Neural cell (in vitro differentiated cells): ENCODE measurements around the gene C10orf90. TPM values are rescaled to one million over a fixed set of nuclear protein-coding genes. Genes with fewer than 3 reads are reported as not detected.

Experiments
- H2AFZ ChIP-seq: fragments of 200-600, 300-800 bp; sonication (generic), shearing (Covaris generic); 2 replicates; pipeline ENCODE4 v1.6.0; 2014; ENCODE audit warnings: low read depth, mild to moderate bottlenecking, antibody characterized with exemption, low read length, moderate library complexity
- H3F3A ChIP-seq: fragments of 200-600 bp; shearing (Covaris generic); 2 replicates; pipeline ENCODE4 v1.6.1; 2016; ENCODE audit warnings: mild to moderate bottlenecking, moderate library complexity, mixed read lengths, antibody characterized with exemption, low read length; ENCODE audit not compliant: insufficient read depth, poor library complexity, severe bottlenecking
- H3K27ac ChIP-seq: fragments of 200-600, 300-800 bp; sonication (generic), shearing (Covaris generic); 2 replicates; pipeline ENCODE4 v1.5.1; 2014; ENCODE audit warnings: mild to moderate bottlenecking, low read length, moderate library complexity
- H3K27me3 ChIP-seq: fragments of 300-800, 200-600 bp; sonication (generic), shearing (Covaris generic); 2 replicates; pipeline ENCODE4 v1.6.0; 2014; ENCODE audit warnings: mild to moderate bottlenecking, low read depth, low read length, moderate library complexity; ENCODE audit not compliant: insufficient read depth
- H3K36me3 ChIP-seq: fragments of 300-800, 200-600 bp; sonication (generic), shearing (Covaris generic); 2 replicates; pipeline ENCODE4 v1.5.1; 2014; ENCODE audit warnings: mild to moderate bottlenecking, antibody characterized with exemption, low read length, moderate library complexity; ENCODE audit not compliant: insufficient read depth
- H3K4me2 ChIP-seq: fragments of 300-800, 200-600 bp; sonication (generic), shearing (Covaris generic); 2 replicates; pipeline ENCODE4 v1.6.0; 2014; ENCODE audit warnings: mild to moderate bottlenecking, low read length
- H3K4me3 ChIP-seq: fragments of 300-800, 200-600 bp; sonication (generic), shearing (Covaris generic); 2 replicates; pipeline ENCODE4 v1.5.1; 2014; ENCODE audit warnings: mild to moderate bottlenecking, low read length, moderate library complexity
- H3K79me2 ChIP-seq: fragments of 200-600 bp; shearing (Covaris generic); replicated peaks from 2 replicates; pipeline ENCODE4 v1.6.0; 2014; ENCODE audit warnings: mild to moderate bottlenecking, low read length, moderate library complexity; ENCODE audit not compliant: insufficient read depth
- H3K9ac ChIP-seq: fragments of 300-800, 200-600 bp; sonication (generic), shearing (Covaris generic); 2 replicates; pipeline ENCODE4 v1.6.1; 2016; ENCODE audit warnings: mild to moderate bottlenecking, low read length, mixed read lengths
- H3K9me2 ChIP-seq: fragments of 200-600 bp; shearing (Covaris generic); 2 replicates; pipeline ENCODE4 v1.6.1; 2016; ENCODE audit warnings: mild to moderate bottlenecking, low read length, mixed read lengths; ENCODE audit not compliant: insufficient read depth
- H3K9me3 ChIP-seq: fragments of 200-600, 300-800 bp; sonication (generic), shearing (Covaris generic); 2 replicates; pipeline ENCODE4 v1.6.1; 2016; ENCODE audit warnings: mild to moderate bottlenecking, mixed run types, low read length, moderate library complexity, mixed read lengths
- H4K20me1 ChIP-seq: fragments of 200-600 bp; shearing (Covaris generic); 2 replicates; pipeline ENCODE4 v1.6.1; 2016; ENCODE audit warnings: mild to moderate bottlenecking, mixed run types; ENCODE audit not compliant: insufficient read depth
- CTCF ChIP-seq: fragments of 450-650 bp; IDR thresholded peaks from 2 replicates; pipeline ENCODE4 v1.5.1; 2014; ENCODE audit warnings: antibody characterized with exemption, mild to moderate bottlenecking, moderate library complexity; ENCODE audit not compliant: poor library complexity, severe bottlenecking
- EP300 ChIP-seq: fragments of 450-650 bp; conservative IDR thresholded peaks from 2 replicates; pipeline ENCODE4 v1.6.1; 2014; ENCODE audit warnings: antibody characterized with exemption, mild to moderate bottlenecking, moderate library complexity; ENCODE audit not compliant: poor library complexity, severe bottlenecking
- EZH2 ChIP-seq: fragments of 200-600, 300-800 bp; shearing (Covaris generic), sonication (generic); IDR thresholded peaks from 2 replicates; pipeline ENCODE4 v1.6.1; 2014; ENCODE audit warnings: antibody characterized with exemption, low read length, borderline replicate concordance, mild to moderate bottlenecking; ENCODE audit not compliant: insufficient read depth, poor library complexity, severe bottlenecking
- MXI1 ChIP-seq: fragments of 450-650 bp; conservative IDR thresholded peaks from 2 replicates; pipeline ENCODE4 v1.6.1; 2014; ENCODE audit warnings: antibody characterized with exemption, mild to moderate bottlenecking; ENCODE audit not compliant: poor library complexity, severe bottlenecking
- POLR2AphosphoS5 ChIP-seq: IDR thresholded peaks from 2 replicates; pipeline ENCODE4 v1.6.1; 2012
- RAD21 ChIP-seq: fragments of 450-650 bp; conservative IDR thresholded peaks from 2 replicates; pipeline ENCODE4 v1.6.1; 2014; ENCODE audit warnings: antibody characterized with exemption, mild to moderate bottlenecking, moderate library complexity
- REST ChIP-seq: IDR thresholded peaks from 2 replicates; pipeline ENCODE4 v1.6.1; 2012; ENCODE audit warnings: borderline replicate concordance
- SMC3 ChIP-seq: fragments of 450-650 bp; conservative IDR thresholded peaks from 2 replicates; pipeline ENCODE4 v1.6.1; 2014; ENCODE audit warnings: antibody characterized with exemption, mild to moderate bottlenecking, moderate library complexity; ENCODE audit not compliant: poor library complexity
- TAF1 ChIP-seq: IDR thresholded peaks from 2 replicates; pipeline ENCODE4 v1.6.1; 2012; ENCODE audit warnings: low read depth
- polyA plus RNA-seq: library from polyadenylated mRNA; depleted of rRNA; stranded (reverse); fragments of >200 nt; gene quantifications from 2 replicates; pipeline ENCODE4 v1.2.3, GENCODE V29; 2014

Gene C10orf90
- polyA plus RNA-seq, 1 donor from 2014 or later, result not detected

- TF ChIP-seq EZH2 (no peak), TAF1 (no peak), EP300 (no peak), MXI1 (no peak), CTCF (no peak)
These were observed 4.4 kb upstream of the C10orf90 start for GRCh38 chr10:126674741-126675515.

GRCh38 chr10:126673565-126673964 is 3.1 kb upstream of the C10orf90 start:
- no peak overlapping the region for H3K4me3 ChIP-seq
- H3K27me3 ChIP-seq, result no peaks in the 10 kb centered on the region
- H4K20me1 ChIP-seq, result no peaks in the 10 kb centered on the region
- TF ChIP-seq REST (no peak), EP300 (no peak), CTCF (no peak), POLR2AphosphoS5 (no peak), TAF1 (no peak), MXI1 (no peak), RAD21 (no peak), SMC3 (no peak), EZH2 (no peak)
- H3K9ac ChIP-seq, result no peak overlapping the region
- no peak overlapping the region for H3K27ac ChIP-seq
- H3K36me3 ChIP-seq, result no peaks in the 10 kb centered on the region
- no peak overlapping the region for H3K4me2 ChIP-seq
- H3K9me2 ChIP-seq, result no peaks in the 10 kb centered on the region
- H3F3A ChIP-seq, result no peaks in the 10 kb centered on the region
- H2AFZ ChIP-seq, result no peak overlapping the region
- H3K9me3 ChIP-seq, result no peaks in the 10 kb centered on the region
- H3K79me2 ChIP-seq, result no peaks in the 10 kb centered on the region

More at GRCh38 chr10:126674741-126675515, 4.4 kb upstream of the C10orf90 start:
- Histone ChIP-seq H3K36me3 (no peaks in the 10 kb centered on the region), H3K4me3 (no peak overlapping the region), H3K79me2 (no peaks in the 10 kb centered on the region), H4K20me1 (no peaks in the 10 kb centered on the region), H3K9me3 (no peaks in the 10 kb centered on the region), H2AFZ (no peak overlapping the region), H3K27ac (no peak overlapping the region), H3K27me3 (no peaks in the 10 kb centered on the region), H3K9ac (no peak overlapping the region), H3K9me2 (no peaks in the 10 kb centered on the region), H3K4me2 (no peak overlapping the region), H3F3A (no peaks in the 10 kb centered on the region)
